Measurements from ENCODE around the gene ZNF586. TPM values are rescaled to one million over a fixed set of nuclear protein-coding genes. Genes with fewer than 3 reads are reported as not detected.
"Not testable (repeated sequence)": the region's sequence is repeated elsewhere in the genome, so short reads cannot be mapped to it uniquely, and the experiment has no call there.

ZNF586 gene
- total RNA-seq, 2 donors from 2014 or later = 13.1 to 17.6 TPM

DNA sequence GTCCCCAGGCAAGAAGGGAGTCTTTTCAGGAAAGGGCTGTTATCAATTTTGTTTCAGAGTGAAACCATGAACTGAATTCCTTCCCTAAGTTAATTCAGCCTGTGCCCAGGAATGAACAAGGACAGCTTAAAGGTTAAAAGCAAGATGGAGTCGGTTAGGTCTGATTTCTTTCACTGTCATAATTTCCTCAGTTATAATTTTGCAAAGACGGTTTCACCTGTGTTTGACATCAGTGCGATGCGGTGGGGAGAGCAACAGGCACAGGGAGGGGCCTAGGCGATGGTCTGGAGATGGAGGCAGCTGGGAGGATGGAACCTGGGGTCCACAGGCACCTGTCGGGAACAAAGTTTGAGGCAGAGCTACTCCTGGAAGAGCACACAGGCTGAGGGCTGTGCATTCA is 51.1 kb downstream of the ZNF586 start:
- Histone ChIP-seq H3K36me3 (no peaks in the 10 kb centered on the region), H3K9ac (ENCODE audit: low read depth in 2 of 2, low read length in 2 of 2) (peak overlapping the region; percentile 95 to 99), H3K4me1 (peaks cover 10% of the 10 kb centered on the region), H3K27ac (peak overlapping the region; percentile 73), H3K27me3 (no peaks in the 10 kb centered on the region), H3K9me3 (no peaks in the 10 kb centered on the region), H3K4me3 (peak overlapping the region; percentile 75)
- intact Hi-C loops (cut with DNase I) = no loop called here
- no peak for TF ChIP-seq CTCF (IDR thresholded peaks at IDR 0.05)
- DNase-seq = no peak

DNA sequence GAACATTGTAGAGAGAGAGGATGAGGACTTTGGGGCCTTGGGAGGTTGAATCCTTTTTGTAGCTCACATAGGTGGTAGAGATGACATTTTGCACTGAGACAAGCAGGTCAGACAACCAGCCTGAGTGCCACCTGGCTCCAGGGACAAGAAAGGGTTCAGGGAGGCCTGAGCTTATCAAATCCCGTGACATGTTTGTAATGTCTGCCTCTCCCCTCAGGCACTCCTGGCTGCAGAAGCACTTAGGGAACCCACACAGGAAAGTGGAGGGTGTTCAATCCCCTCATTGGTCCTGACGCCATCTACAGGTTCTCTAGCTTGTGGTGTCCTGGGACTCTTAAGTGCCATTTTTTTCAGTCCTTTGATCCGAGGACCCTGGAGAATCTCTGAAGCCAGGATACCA is 51.6 kb downstream of the ZNF586 start:
- Histone ChIP-seq H3K9ac (ENCODE audit: low read depth in 2 of 2, low read length in 2 of 2) (peak overlapping the region in 1 of 2 donors; percentile 99), H3K4me1 (peaks cover 10% of the 10 kb centered on the region), H3K4me3 (peak overlapping the region; percentile 75)
- intact Hi-C loops (cut with DNase I); H3K27ac ChIP-seq; H3K36me3 ChIP-seq; H3K9me3 ChIP-seq; H3K27me3 ChIP-seq; DNase-seq: not testable (repeated sequence)

GRCh38 chr19:57821501-57821900 is 52.0 kb downstream of the ZNF586 start:
- H3K4me3 ChIP-seq = not testable (repeated sequence)

GRCh38 chr19:57823155-57823554 is 53.7 kb downstream of the ZNF586 start:
- H3K4me3 ChIP-seq; H3K9ac ChIP-seq (ENCODE audit: low read depth in 2 of 2, low read length in 2 of 2); H3K36me3 ChIP-seq; intact Hi-C loops (cut with DNase I); H3K9me3 ChIP-seq; DNase-seq; H3K27me3 ChIP-seq: not testable (repeated sequence)
- H3K4me1 ChIP-seq = peaks cover 10% of the 10 kb centered on the region
- peak overlapping the region; percentile 65 for H3K27ac ChIP-seq

More at GRCh38 chr19:57821501-57821900, 52.0 kb downstream of the ZNF586 start:
- intact Hi-C loops (cut with DNase I); H3K36me3 ChIP-seq; DNase-seq; H3K27me3 ChIP-seq; H3K27ac ChIP-seq; H3K9me3 ChIP-seq; H3K9ac ChIP-seq (ENCODE audit: low read depth in 2 of 2, low read length in 2 of 2): not testable (repeated sequence)
- H3K4me1 ChIP-seq = peaks cover 10% of the 10 kb centered on the region

GRCh38 chr19:57823608-57824007 is 54.1 kb downstream of the ZNF586 start:
- H3K4me3 ChIP-seq; H3K27me3 ChIP-seq; H3K36me3 ChIP-seq; intact Hi-C loops (cut with DNase I); H3K9ac ChIP-seq (ENCODE audit: low read depth in 2 of 2, low read length in 2 of 2); H3K9me3 ChIP-seq: not testable (repeated sequence)
- Histone ChIP-seq H3K4me1 (peaks cover 10% of the 10 kb centered on the region), H3K27ac (peak overlapping the region; percentile 65)
- peak; percentile 55 for DNase-seq

GRCh38 chr19:57825511-57825910 is 56.0 kb downstream of the ZNF586 start:
- DNase-seq = no peak
- Histone ChIP-seq H3K27ac (no peak overlapping the region), H3K4me3 (no peak overlapping the region), H3K27me3 (no peaks in the 10 kb centered on the region), H3K9ac (ENCODE audit: low read depth in 2 of 2, low read length in 2 of 2) (no peak overlapping the region), H3K4me1 (peaks cover 8% of the 10 kb centered on the region), H3K9me3 (no peaks in the 10 kb centered on the region), H3K36me3 (no peaks in the 10 kb centered on the region)
- no peak for TF ChIP-seq CTCF (IDR thresholded peaks at IDR 0.05)
- intact Hi-C loops (cut with DNase I) = no loop called here

GRCh38 chr19:57829316-57829715 is 59.8 kb downstream of the ZNF586 start:
- H3K27ac ChIP-seq = no peak overlapping the region
- intact Hi-C loops (cut with DNase I) = no loop called here
- no peak overlapping the region for H3K9ac ChIP-seq (ENCODE audit: low read depth in 2 of 2, low read length in 2 of 2)
- H3K27me3 ChIP-seq = no peaks in the 10 kb centered on the region
- H3K36me3 ChIP-seq = no peaks in the 10 kb centered on the region
- DNase-seq = no peak
- H3K9me3 ChIP-seq = no peaks in the 10 kb centered on the region
- no peak overlapping the region for H3K4me3 ChIP-seq
- TF ChIP-seq CTCF (IDR thresholded peaks at IDR 0.05) = no peak
- no peaks in the 10 kb centered on the region for H3K4me1 ChIP-seq

All from colonic mucosa (tissue), 4 donors.